ENCODE data around the gene TRIM67. TPM values are rescaled to one million over a fixed set of nuclear protein-coding genes. Genes with fewer than 3 reads are reported as not detected.
A peak's percentile ranks its signal among the peaks of the same experiment; 100 is the strongest.

Gene TRIM67
- total and polyA plus RNA-seq, 2 experiments from 2014 or later = 0.13 TPM; not detected in 1

GRCh38 chr1:231235526-231236207 lies 73.8 kb downstream of the TRIM67 start:
- Histone ChIP-seq H2AFZ (no peak overlapping the region), H3K79me2 (peaks cover 56% of the 10 kb centered on the region), H3K4me2 (peak overlapping the region; percentile 47), H3K27me3 (no peaks in the 10 kb centered on the region), H3K4me3 (no peak overlapping the region), H3K27ac (peak overlapping the region; percentile 96), H3K9me2 (replicated peaks; ENCODE audit: insufficient read depth) (no peaks in the 10 kb centered on the region), H3K36me3 (replicated peaks; ENCODE audit: insufficient read depth, low read depth) (no peaks in the 10 kb centered on the region), H3K9me3 (ENCODE audit: low read depth) (no peaks in the 10 kb centered on the region), H4K20me1 (ENCODE audit: insufficient read depth, poor library complexity, severe bottlenecking) (no peaks in the 10 kb centered on the region), H3K4me1 (ENCODE audit: insufficient read depth) (peaks cover 41% of the 10 kb centered on the region)
- no peak for DNase-seq (ENCODE audit: low spot score)
- whole genome bisulfite sequencing (ENCODE audit: low lambda C conversion rate, missing lambda C conversion rate) = 97% methylated on average over 3 of the region's 3 CpGs
- TF ChIP-seq EZH2 (IDR thresholded peaks at IDR 0.05; ENCODE audit: borderline replicate concordance) = no peak
- no peak for TF ChIP-seq EZH2phosphoT487 (IDR thresholded peaks at IDR 0.05; ENCODE audit: low read depth, severe bottlenecking, unreplicated experiment)
- TF ChIP-seq CTCF (IDR thresholded peaks at IDR 0.05; ENCODE audit: poor library complexity) = no peak

GRCh38 chr1:231236208-231236591 lies 74.3 kb downstream of the TRIM67 start:
- TF ChIP-seq EZH2phosphoT487 (IDR thresholded peaks at IDR 0.05; ENCODE audit: low read depth, severe bottlenecking, unreplicated experiment) (no peak), EZH2 (IDR thresholded peaks at IDR 0.05; ENCODE audit: borderline replicate concordance) (no peak), CTCF (IDR thresholded peaks at IDR 0.05; ENCODE audit: poor library complexity) (no peak)
- Histone ChIP-seq H3K79me2 (peaks cover 53% of the 10 kb centered on the region), H3K27ac (peak overlapping the region; percentile 96), H3K4me3 (no peak overlapping the region), H3K36me3 (replicated peaks; ENCODE audit: insufficient read depth, low read depth) (no peaks in the 10 kb centered on the region), H3K4me2 (no peak overlapping the region), H4K20me1 (ENCODE audit: insufficient read depth, poor library complexity, severe bottlenecking) (no peaks in the 10 kb centered on the region), H3K9me2 (replicated peaks; ENCODE audit: insufficient read depth) (no peaks in the 10 kb centered on the region), H3K27me3 (no peaks in the 10 kb centered on the region), H2AFZ (no peak overlapping the region), H3K9me3 (ENCODE audit: low read depth) (no peaks in the 10 kb centered on the region), H3K4me1 (ENCODE audit: insufficient read depth) (peaks cover 41% of the 10 kb centered on the region)
- no peak for DNase-seq (ENCODE audit: low spot score)
- 76% methylated on average over 4 of the region's 4 CpGs for WGBS (ENCODE audit: low lambda C conversion rate, missing lambda C conversion rate)

GRCh38 chr1:231236938-231237337 lies 75.1 kb downstream of the TRIM67 start:
- peaks cover 52% of the 10 kb centered on the region for H3K79me2 ChIP-seq
- H3K9me2 ChIP-seq (replicated peaks; ENCODE audit: insufficient read depth) = no peaks in the 10 kb centered on the region
- TF ChIP-seq EZH2phosphoT487 (IDR thresholded peaks at IDR 0.05; ENCODE audit: low read depth, severe bottlenecking, unreplicated experiment) (no peak), CTCF (IDR thresholded peaks at IDR 0.05; ENCODE audit: poor library complexity) (no peak), EZH2 (IDR thresholded peaks at IDR 0.05; ENCODE audit: borderline replicate concordance) (no peak)
- no peaks in the 10 kb centered on the region for H3K36me3 ChIP-seq (replicated peaks; ENCODE audit: insufficient read depth, low read depth)
- no peak overlapping the region for H3K4me2 ChIP-seq
- no peaks in the 10 kb centered on the region for H3K9me3 ChIP-seq (ENCODE audit: low read depth)
- 94% methylated on average over 9 of the region's 9 CpGs for whole genome bisulfite sequencing (ENCODE audit: low lambda C conversion rate, missing lambda C conversion rate)
- DNase-seq (ENCODE audit: low spot score) = no peak
- no peak overlapping the region for H2AFZ ChIP-seq
- H4K20me1 ChIP-seq (ENCODE audit: insufficient read depth, poor library complexity, severe bottlenecking) = no peaks in the 10 kb centered on the region
- peaks cover 36% of the 10 kb centered on the region for H3K4me1 ChIP-seq (ENCODE audit: insufficient read depth)
- H3K4me3 ChIP-seq = no peak overlapping the region
- H3K27me3 ChIP-seq = no peaks in the 10 kb centered on the region
- H3K27ac ChIP-seq = peak overlapping the region; percentile 96

Measured in hepatocyte (in vitro differentiated cells).